Activated CD4-positive, CD25-positive, alpha-beta regulatory T cell treated with anti-CD3 and anti-CD28 coated beads, Interleukin-2, amount 50 U/mL, for 72 hours (primary cell): ENCODE data around the gene PCP4L1.

Experiments
- DNase-seq: peaks from one replicate; pipeline ENCODE4 v3.0.0; 2021

Gene PCP4L1

DNA sequence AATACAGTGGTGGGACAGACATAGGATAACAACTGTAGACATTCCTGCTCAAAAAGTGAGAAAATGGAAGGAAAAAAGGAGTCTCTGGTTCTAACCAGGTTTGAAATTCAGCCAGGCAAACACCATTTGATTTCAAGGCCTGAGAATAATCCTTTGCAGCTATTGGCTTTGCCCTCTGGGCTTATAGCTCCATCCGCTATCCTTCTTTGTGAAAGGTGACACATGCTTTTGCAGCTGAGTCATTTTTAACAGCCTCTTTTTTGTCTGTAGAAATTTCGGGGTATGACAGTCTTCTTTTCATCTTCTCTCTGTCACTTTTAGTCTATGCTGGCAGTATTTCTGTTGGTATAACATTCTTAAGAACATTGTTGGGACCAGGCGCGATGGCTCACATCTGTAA lies 71.8 kb downstream of the PCP4L1 start:
- no peak for DNase-seq

DNA sequence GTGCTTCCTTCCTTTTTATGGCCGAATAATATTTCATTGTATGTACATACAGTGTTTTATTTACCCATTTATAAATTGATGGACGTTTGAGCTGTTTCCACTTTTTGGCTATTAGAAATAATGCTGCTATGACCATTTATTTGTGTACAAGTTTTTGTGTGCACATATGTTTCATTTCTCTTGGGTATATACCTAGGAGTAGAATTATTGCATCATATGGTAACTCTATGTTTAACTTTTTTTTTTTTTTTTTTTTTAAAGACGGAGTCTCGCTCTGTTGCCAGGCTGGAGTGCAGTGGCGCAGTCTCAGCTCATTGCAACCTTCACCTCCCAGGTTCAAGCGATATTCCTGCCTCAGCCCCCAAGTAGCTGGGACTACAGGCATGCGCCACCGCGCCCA lies 74.6 kb downstream of the PCP4L1 start:
- no peak for DNase-seq
